Dermis blood vessel endothelial cell (primary cell): Measurements from ENCODE around the gene OR2A7. TPM values are rescaled to one million over a fixed set of nuclear protein-coding genes. Genes with fewer than 3 reads are reported as not detected.
"Not testable (repeated sequence)": the region's sequence is repeated elsewhere in the genome, so short reads cannot be mapped to it uniquely, and the experiment has no call there.

Source experiments
- DNase-seq: peaks from one replicate; pipeline ENCODE4 v3.0.0; 2010
- total RNA-seq: library from RNA; depleted of rRNA; stranded (reverse); fragments of >200 nt; gene quantifications from 2 replicates; pipeline ENCODE4 v1.2.3, GENCODE V29; 2014

OR2A7 gene, protein sequence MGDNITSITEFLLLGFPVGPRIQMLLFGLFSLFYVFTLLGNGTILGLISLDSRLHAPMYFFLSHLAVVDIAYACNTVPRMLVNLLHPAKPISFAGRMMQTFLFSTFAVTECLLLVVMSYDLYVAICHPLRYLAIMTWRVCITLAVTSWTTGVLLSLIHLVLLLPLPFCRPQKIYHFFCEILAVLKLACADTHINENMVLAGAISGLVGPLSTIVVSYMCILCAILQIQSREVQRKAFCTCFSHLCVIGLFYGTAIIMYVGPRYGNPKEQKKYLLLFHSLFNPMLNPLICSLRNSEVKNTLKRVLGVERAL
- 0.05 TPM in 1 of 2 replicates, not detected in the other for total RNA-seq

DNA sequence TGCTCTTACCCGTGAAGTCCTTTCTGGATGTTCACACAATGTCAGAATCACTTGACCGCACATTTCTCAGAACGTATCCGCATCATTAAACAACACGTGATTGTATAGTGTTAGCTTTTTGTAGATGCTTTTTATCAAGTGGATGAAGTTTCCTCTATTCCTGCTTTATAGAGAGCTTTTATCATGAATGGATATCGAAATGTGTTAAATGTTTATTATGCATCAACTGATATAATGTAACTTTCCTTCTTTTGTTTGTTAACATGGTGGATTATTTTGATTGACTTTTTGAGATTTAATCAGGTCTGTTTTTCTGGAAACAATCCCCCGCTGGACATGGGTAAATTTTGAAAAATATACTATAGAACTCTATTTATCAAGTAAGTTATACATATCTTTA is at the start of gene OR2A7:
TSS of gene OR2A7 (minus strand) at position 101 of the 400 bp plus-strand sequence. CDS start 5,164 bp downstream, outside the sequence.
- not testable (repeated sequence) for DNase-seq

DNA sequence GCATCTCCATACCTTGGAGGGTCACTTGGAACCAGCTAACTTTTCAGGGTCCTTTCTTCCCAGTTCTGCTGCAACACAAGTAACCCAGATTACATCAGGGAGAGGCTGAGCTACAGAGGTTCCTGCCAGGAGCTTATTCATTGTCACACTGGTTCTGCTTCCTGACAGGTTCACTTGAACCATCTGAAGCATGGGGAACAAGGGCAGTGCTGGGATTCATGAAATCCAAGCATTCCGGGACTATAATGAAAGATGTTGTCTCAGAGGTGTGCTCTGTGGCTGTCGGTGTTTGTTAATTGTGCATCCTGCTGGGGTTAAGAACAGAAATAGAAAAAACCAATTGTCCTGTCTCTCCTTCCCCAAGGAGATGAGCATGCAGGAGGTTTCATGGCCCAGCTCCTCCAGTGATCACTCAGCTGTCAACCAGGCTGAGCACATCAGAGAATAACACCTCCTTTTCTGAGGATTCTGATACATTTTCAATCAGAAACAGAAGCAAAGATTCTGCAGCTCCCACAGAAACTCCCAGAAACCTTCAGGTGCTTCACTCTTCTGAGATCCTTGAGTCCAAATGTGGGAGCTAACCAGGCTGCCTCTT is 47.4 kb upstream of the OR2A7 start, which contains the start of gene OR2A1:
TSS of gene OR2A1 (plus strand) at position 548 of the 598 bp plus-strand sequence. CDS start 5,706 bp downstream, outside the sequence.
- DNase-seq: not testable (repeated sequence)

DNA sequence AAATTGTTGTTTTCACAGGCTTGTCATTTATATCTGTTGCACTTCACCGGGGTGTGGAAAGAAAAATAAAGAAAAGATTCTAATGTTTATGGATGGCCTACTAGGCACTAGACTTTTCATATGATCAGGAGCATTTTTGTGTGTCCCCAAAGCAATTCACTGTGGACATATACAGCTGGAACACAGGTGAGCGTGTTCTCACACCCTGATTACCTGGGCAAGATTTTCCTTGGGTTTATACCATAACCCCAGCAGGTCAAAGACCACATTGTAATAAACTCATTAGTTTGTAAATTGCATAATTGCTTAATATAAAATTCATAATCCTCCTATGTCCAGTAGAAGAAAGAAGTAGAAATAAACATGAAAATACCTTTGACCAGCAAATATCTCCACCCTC is 46.6 kb upstream of the OR2A7 start:
- DNase-seq: not testable (repeated sequence)

DNA sequence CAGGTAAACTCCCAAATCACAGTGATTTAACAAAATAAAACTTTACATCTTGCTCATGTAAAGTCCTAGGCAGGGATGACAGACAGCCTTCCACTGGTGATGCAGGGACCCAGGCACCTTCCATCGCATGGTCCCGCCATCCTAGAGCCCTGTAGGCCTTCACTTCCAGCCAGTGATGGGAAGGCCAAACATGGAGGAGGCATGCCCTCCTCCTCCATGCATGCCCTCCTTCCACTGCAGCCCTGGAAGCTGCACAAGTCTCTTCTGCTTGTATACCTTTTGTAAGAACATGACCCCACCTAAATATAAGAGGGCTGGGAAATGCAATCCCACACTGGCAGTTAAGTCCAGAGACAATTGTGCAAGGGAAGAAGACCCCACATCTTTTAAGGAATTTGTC is 45.1 kb upstream of the OR2A7 start:
- not testable (repeated sequence) for DNase-seq

DNA sequence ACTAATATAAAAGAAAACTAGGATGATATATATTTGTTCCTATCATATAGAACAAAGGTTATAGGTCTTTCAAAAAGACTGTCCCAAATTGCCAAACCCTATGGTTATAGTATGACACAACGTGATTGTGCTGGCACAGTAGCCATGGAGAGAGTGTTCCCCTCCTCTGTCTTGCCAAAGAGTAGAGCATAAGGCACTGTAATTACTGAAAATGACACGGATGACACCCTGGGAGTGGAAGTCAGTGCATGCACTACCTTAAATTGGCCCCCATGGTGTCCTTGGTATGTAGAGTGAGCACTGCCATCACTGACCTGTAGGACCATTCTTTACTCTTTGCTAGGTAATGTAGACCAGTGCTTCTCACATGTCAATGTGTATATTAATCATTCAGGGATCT is 40.6 kb upstream of the OR2A7 start:
- not testable (repeated sequence) for DNase-seq

DNA sequence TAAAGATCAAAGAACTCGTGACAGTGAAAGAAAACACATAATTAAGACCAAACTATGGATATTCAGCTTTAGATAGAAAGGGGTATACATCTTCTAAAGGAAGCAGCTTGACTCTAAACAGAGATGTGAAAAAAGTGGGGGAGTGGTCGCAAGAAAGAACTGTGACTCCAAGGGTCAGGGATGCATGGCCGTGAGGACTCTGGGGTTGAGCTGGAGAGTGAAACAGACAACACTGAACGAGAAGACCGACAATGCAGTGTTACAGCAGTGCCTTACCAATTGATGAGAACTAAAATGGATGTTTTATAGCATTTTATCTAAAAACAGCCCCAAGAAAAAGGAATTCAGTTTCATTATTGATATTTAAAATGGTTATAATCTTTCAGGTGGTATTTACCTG is 39.0 kb upstream of the OR2A7 start:
- not testable (repeated sequence) for DNase-seq

DNA sequence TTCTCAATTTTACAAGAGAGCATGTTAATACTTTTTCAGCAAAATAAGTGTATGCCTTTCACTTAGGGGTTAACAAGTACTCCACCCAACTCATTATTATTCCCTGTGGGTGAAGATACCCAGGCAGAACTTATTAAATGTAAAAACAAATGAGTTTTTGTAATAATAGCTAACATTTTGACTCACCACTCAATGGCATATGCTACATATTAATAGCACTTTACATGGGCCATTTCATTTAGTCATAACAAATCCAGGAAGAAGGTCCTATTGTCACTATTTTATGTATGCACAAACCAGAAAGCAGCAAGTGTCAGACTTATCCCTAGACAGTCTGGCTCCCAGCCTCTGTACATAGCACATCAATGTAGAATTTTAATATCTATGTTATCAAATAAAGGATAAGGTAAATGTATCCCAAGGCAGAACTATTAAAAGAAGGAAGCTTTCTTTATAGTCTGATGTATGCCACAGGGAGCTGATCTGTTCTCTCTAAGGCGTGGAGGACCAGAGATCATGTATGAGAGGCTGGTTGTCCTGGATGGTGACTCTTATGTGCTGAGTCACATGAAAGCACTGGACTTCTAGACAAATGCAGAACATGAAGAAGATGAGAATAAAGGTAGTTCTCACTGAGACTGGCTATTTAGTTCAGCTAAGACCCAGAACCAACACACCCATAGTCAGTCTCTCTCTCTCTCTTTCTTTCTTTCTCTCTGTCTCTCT is 38.1 kb upstream of the OR2A7 start:
- DNase-seq: not testable (repeated sequence)

DNA sequence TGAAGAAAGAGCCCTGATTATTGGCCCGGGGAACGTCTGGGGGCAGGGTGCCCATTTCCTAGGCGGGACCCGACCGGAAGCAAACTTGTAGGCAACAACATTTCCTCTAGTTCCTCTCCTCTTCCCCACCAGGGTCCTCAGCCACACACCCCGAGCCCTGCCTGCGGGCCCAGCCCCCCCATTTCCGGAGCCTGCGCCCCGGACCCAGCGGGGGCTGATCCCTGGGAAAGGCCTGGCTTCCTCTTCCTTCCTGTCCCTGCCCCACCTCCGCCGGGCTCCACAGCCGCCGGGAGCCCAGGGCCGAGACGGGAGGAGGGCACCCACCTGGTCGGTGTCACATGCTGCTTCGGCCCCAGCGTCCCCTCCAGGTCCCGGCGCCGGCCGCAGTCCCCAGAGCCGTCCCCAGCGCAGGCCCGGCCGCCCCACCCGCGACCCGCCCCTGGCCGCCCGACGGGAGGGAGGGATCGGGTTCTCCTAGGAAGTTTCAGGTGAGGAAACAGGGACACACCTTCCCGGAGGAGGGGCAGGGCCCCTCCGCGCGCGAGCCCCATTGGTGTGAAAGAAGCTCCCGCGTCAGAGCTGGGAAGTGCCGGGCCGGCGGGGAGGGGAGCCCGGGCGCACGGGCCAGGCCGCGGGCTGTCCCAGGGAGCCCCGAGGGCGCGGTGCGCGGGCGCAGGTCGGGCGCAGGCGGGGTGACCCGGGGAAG is 29.4 kb upstream of the OR2A7 start:
- DNase-seq: not testable (repeated sequence)

DNA sequence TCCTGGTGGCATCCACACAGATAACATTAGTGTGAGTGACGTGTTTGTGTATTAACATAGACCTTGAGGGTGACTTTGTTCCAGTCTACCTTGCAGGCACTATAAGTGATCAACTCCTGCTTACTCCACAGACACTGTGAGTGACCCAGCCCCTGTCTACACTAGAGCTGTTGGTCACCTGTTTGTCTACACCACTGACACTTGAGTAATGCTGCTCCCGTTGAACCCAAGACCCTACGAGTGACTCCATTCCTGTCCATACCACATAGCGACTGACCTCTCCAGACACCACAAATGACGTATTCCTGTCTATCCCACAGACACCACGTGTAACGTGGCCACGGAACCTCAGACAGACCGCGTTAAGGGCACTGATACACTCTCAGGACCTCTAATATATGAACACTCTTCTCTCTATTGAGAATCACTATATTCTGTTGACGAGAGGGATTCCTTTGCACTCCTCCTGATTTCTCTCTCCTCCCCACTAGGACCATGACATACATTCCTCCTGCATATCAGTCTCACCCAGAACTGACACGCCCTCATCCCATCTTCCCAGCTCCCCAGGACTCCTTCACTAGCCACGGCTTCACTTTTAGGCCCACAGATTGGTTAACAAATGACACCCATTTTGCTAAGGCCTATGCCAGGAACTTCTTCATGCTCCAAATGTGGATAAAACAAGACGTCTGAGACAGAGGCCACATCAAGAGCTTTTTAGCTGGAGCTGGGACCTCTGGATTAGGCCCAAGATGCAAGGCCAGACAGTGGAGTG is 28.0 kb upstream of the OR2A7 start:
- DNase-seq: not testable (repeated sequence)

DNA sequence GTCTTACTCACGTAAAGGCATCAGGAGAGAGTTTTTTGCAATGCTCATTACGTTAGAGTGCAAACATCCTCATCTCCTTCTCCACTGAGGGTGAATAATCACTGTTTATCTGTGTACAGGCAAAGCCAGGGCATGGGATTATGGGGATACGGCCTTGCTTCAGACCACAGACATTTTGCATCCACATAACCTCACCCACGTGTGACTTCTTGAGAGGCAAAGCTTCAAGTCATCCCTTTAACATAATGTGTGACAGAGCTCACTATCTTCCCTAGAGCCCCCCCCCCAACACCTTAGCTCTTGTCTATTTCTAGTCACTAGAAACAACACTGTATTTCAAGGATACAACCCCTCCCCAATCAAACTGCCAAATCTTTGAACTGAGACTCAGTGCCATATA is 27.0 kb upstream of the OR2A7 start:
- DNase-seq: not testable (repeated sequence)

DNA sequence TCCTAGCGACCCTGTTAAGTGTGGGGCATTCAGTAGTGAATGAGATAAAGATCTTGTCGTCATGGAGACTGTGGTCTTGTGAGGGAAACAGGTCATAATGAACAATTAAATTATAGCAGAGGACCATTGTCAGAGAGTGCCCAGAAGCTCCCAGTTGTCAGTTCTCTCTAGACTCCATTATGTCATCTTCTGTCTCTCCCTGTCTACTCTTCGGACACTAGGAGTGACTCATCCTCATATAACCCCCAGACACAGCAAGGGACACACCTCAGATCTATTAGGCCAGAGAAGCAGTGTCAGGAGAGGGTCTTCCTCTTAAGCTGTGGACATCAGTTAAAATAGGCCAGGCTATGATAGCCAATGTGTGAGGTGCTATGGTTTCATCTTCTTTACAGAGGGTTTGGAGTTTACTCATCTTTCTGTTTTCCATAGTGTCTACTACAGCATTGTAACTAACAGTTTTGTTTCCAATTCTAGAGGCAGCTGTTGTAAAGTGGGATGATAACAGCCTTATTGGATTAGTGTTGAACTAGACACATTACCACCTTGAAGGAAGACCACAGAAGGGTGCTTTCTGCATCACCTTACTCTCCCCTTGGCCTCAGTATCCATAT is 22.7 kb upstream of the OR2A7 start:
- not testable (repeated sequence) for DNase-seq

DNA sequence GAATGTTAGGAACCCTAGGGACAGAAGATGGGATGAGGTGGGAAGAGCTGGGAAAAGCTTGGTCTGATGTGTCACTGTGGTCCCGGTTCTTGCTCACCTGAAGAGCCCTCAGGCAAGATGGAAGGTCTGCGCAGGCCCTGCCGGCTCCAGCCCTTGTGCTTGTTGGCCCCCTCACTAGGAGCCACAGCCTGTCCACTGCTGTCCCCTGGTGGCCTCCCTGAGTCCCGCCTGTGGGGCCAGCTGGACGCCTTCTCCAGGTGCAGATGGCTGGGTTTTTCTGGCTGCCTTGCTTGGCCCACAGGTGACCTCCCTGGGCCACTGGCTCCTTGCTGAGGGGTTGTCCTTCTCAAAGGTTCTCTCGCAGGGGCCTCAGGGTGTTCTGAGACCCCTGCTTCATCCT is 19.1 kb upstream of the OR2A7 start:
- DNase-seq: not testable (repeated sequence)

DNA sequence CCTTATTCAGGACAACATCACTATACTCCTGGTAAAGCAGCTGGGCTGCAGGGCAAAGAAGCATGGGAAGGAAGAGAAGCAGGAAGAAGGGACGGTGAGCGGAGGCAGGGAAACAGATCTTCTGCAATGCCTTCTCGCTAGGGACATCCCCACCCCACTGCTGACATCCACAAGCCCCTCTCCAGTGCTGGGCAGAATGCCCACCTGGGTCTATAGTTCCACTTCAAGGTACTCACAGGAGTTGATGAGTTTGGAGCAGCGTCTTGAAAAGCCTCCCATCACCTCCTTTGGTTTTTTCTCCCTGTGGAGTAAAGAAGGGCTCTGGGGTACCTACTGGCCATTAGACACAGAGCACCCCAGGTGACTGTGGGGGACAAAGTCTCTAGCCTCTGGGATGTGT is 17.9 kb upstream of the OR2A7 start:
- DNase-seq: not testable (repeated sequence)

DNA sequence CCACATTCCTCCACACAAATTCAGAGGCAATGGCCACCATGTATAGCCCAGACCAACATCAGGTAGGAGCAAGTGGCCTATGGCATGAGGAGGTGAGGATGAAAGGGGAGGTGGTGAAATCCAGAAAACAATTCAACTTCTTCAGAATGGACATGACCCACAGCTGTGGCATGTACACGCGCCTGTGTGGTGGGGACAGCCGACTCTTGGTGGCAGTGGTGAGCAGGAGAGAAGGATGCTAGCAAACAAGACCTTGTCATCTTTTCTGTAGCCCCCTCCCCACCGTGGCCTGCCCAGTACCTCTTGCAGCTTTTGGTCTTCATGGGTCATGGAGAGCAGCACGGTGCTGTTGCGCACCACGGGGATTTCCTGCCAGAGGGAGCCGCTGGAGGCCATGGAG is 17.4 kb upstream of the OR2A7 start:
- DNase-seq: not testable (repeated sequence)

DNA sequence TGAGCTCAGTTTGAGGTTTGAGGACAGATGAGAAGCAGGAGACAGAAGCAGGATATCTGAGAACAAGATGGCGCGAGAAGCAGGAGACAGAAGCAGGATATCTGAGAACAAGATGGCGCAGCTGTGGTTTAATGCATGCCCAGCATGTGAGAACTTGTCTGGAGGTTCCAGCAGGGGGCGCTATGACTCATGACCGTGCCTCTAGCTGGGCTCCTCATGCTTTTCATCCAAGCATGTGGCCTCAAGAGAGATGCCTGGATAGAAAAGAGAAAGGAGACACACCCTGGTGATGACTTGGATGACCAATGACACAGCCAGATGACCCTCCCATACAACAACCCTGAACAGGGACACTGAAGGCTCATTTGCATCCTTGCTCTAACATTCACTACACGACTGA is 15.4 kb upstream of the OR2A7 start:
- not testable (repeated sequence) for DNase-seq

DNA sequence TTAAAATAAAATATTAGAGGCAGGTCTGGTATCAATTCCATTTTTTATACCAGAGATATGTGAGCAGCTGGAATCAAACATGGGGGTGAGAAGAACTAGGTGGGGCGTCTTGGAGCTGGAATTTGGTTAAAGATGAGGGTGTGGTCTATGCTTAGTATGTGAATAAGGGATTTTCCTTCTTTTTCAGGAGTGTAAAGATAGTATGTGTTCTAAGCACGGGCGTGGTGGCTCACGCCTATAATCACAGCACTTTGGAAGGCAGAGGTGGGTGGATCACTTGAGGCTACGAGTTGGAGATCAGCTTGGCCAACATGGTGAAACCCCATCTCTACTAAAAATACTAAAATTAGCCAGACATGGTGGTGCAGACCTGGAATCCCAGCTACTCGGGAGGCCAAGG is 10.7 kb upstream of the OR2A7 start:
- not testable (repeated sequence) for DNase-seq

DNA sequence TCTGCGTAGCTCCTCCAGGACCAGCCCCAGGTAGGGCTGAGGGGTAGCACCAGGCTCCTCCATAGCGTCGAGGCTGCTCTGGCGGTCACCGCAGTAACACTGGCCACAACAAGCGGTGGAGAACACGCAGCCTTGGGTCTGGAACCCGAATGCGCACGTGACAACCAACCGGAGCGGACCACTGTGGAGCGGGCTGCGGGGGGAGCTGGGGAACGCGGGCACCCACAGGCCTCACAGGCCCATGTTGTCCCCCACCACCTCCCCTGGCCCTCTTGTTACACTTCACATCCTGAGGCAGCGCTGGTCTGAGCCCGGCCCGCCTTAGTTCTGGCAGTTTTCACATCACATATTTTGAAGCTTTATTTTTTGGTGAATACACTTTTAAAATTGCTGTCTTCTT is 4.6 kb upstream of the OR2A7 start, which contains the start of gene CTAGE8:
TSS of gene CTAGE8 (minus strand) at position 101 of the 400 bp plus-strand sequence. CDS start at position 63, 38 bp downstream.
- not testable (repeated sequence) for DNase-seq

DNA sequence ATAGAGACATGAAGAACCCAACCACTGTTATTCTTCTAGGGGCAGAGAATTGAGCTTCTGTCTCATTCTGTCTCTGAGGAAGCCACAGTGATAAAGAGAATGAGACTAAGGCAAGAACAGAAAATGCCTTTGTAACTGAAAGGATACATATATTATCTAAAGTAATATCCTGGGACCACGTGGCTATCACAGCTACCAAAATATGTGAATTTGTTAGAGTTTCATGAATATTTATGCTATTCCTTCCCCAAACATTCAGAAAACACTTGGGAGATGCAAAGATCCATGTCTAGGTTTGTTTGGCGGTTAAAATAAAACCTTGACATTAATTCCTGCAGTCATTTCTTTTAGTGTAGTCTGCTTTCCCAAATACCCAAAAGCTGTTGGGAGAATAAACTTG is 2.5 kb downstream of the OR2A7 start:
- not testable (repeated sequence) for DNase-seq

DNA sequence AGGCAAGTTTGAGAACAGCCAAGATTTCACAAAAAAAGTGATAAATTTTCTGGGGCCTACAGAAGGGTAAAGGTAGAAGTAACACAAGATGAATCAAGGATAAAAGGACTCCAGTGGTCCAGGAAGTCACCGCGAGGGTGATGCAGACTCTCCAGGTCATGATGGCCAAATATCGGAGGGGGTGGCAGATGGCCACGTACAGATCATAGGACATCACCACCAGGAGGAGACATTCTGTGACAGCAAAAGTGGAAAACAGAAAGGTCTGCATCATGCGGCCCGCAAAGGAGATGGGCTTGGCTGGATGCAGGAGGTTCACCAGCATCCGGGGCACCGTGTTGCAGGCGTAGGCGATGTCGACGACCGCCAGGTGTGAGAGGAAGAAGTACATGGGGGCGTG is 5.5 kb downstream of the OR2A7 start:
- DNase-seq: not testable (repeated sequence)

DNA sequence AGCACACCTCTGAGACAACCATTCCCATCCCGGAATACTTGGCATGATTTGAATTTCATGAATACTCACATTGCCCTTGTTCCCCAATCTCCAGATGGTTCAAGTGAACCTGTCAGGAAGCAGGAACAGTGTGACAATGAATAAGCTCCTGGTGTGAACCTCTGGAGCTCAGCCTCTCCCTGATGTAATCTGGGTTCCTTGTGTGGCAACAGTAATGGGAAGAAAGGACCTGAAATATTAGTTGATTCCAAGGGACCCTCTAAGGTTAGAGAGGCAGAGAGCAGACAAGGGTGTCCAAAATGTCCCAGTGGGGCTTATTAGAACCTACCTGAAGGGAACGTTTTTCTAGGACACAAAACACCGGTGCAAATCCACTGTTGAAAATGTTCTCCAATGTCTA is 8.5 kb downstream of the OR2A7 start:
- peak; percentile 12 for DNase-seq

DNA sequence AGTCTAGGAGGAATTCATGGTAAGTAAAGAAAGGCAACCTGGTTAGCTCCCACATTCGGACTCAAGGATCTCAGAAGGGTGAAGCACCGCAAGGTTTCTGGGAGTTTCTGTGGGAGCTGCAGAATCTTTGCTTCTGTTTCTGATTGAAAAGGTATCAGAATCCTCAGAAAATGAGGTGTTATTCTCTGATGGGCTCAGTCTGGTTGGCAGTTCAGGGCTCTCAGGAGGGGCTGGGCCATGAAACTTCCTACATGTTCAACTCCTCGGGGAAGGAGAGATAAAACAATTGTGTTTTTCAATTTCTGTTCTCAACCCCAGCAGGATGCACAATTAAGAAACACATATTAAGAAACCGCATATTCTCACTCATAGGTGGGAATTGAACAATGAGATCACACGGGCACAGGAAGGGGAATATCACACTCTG is 9.1 kb downstream of the OR2A7 start:
- DNase-seq: no peak
